ENCODE data around the gene LAMB3. TPM values are rescaled to one million over a fixed set of nuclear protein-coding genes. Genes with fewer than 3 reads are reported as not detected.
A peak's percentile ranks its signal among the peaks of the same experiment; 100 is the strongest.

The LAMB3 gene
- polyA plus RNA-seq, 1 experiment = 4.4 TPM

GRCh38 chr1:209646558-209646957 is 5.7 kb downstream of the LAMB3 start:
- ChIA-PET CTCF (interaction anchor here (0.6 to 2.3 kb wide), 6 partner anchors 10 to 77 kb away, joined by 3 to 6 read pairs (median 4); partner anchors contain the start of gene G0S2), POLR2A (no interaction called here)
- TF ChIP-seq CTCF (IDR thresholded peaks at IDR 0.05; ENCODE audit: insufficient read depth, low read depth, low read length) = peak; percentile 31; the same call in 1 of the 2 replicates
- DNase-seq (ENCODE audit: low read depth) = no peak
- Histone ChIP-seq H3K27me3 (ENCODE audit: control insufficient read depth, insufficient read depth, low read length) (no peaks in the 10 kb centered on the region), H3K4me3 (ENCODE audit: low read depth, low read length) (no peak overlapping the region), H3K36me3 (ENCODE audit: control insufficient read depth, insufficient read depth, low read length) (no peaks in the 10 kb centered on the region)

DNA sequence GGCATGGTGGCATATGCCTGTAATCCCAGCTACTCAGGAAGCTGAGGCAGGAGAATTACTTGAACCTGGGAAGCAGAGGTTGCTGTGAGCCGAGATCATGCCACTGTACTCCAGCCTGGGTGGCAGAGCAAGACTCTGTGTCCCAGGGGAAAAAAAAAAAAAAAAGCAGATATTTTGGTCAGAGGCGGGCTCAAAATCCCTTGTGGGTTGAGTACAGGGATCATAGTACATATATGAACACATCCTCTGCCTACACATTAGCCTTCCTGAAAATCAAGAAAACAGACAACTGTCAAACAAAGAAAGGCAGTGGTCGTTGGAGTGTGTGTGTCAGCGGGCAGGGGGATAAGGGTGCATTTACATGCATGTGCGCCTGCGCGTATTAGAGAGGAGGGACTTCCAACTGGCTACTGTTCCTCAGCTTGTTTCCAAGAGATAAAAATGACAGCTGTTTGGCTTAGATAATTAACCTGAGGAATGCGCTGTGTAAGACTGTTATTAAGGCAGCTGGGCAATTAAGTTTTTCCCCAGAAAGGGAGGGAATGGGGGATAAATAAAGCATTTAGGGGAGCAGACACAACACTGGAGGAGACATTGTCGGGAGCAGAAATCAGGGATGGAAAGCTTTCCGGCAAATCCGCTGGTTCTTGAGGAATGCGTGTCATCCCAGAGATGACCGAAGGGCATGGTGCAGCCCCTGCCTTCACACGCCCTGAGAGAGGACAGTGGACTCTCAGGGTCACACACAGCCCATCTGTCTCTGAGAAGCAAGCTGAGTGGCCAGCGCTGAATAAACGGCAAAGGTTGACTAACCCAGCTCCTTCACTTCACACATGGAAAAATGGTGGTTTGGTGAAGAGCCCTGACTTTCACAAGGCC is 6.4 kb downstream of the LAMB3 start:
- TF ChIP-seq CTCF (IDR thresholded peaks at IDR 0.05; ENCODE audit: insufficient read depth, low read depth, low read length) = no peak
- DNase-seq (ENCODE audit: low read depth) = no peak
- no peaks in the 10 kb centered on the region for H3K27me3 ChIP-seq (ENCODE audit: control insufficient read depth, insufficient read depth, low read length)
- H3K36me3 ChIP-seq (ENCODE audit: control insufficient read depth, insufficient read depth, low read length) = no peaks in the 10 kb centered on the region
- no peak overlapping the region for H3K4me3 ChIP-seq (ENCODE audit: low read depth, low read length)
- ChIA-PET CTCF (interaction anchor here (0.6 to 2.3 kb wide), 6 partner anchors 16 to 77 kb away, joined by 3 to 6 read pairs (median 4); partner anchors contain the start of gene G0S2), POLR2A (no interaction called here)

- DNase-seq (ENCODE audit: low read depth) = no peak
- Histone ChIP-seq H3K36me3 (ENCODE audit: control insufficient read depth, insufficient read depth, low read length) (no peaks in the 10 kb centered on the region), H3K4me3 (ENCODE audit: low read depth, low read length) (no peak overlapping the region), H3K27me3 (ENCODE audit: control insufficient read depth, insufficient read depth, low read length) (no peaks in the 10 kb centered on the region)
- ChIA-PET POLR2A (interaction anchor here (0.7 kb wide), 1 partner anchor 39 kb away, joined by 10 read pairs; no protein-coding TSS in a partner anchor), CTCF (interaction anchor here (1.1 to 3.2 kb wide), 6 partner anchors 16 to 76 kb away, joined by 3 to 13 read pairs (median 5); no protein-coding TSS in a partner anchor)
- no peak for TF ChIP-seq CTCF (IDR thresholded peaks at IDR 0.05; ENCODE audit: insufficient read depth, low read depth, low read length)
These were observed 8.8 kb downstream of the LAMB3 start for GRCh38 chr1:209643285-209644020.

DNA sequence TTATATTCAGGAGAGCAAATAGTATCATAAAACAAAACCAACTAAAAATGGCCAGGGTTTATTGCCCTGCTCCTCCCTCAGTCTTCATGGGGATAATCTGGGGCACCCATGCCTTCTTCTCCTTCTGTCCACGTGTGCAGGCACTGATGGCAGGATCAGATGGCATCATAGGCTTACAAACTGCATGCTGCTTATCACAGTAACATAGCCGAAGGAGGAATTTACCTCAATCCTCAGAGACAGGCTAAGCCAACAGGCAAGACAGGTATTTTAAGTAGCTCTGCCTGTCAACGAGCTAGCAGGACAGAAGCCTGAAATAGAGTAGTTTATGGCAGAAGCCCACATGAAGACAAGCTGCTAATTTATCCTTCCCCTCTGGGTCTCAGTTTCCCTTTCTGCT is 9.4 kb downstream of the LAMB3 start:
- ChIA-PET POLR2A (no interaction called here), CTCF (interaction anchor here (1.1 to 3.2 kb wide), 8 partner anchors 12 to 76 kb away, joined by 3 to 13 read pairs (median 4); no protein-coding TSS in a partner anchor)
- TF ChIP-seq CTCF (IDR thresholded peaks at IDR 0.05; ENCODE audit: insufficient read depth, low read depth, low read length) = no peak
- H3K4me3 ChIP-seq (ENCODE audit: low read depth, low read length) = no peak overlapping the region
- no peak for DNase-seq (ENCODE audit: low read depth)
- no peaks in the 10 kb centered on the region for H3K36me3 ChIP-seq (ENCODE audit: control insufficient read depth, insufficient read depth, low read length)
- no peaks in the 10 kb centered on the region for H3K27me3 ChIP-seq (ENCODE audit: control insufficient read depth, insufficient read depth, low read length)

DNA sequence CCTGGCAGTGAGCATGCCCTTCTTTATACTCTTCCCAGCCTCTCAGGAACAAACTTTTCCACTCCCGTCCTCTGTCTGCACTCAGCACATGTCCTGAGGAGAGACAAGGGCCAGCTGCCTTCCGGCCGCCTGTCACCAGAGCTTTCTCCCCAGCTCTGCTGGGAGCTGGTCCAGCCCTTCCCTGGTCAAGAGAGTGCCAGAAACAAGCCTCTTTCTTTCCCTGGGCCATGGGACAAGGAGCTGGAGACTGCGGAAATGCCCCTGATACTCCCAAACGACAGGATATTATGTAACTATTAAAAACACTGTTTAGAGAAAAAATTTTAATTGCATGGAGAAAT is 10.4 kb downstream of the LAMB3 start:
- Histone ChIP-seq H3K4me3 (ENCODE audit: low read depth, low read length) (no peak overlapping the region), H3K36me3 (ENCODE audit: control insufficient read depth, insufficient read depth, low read length) (no peaks in the 10 kb centered on the region), H3K27me3 (ENCODE audit: control insufficient read depth, insufficient read depth, low read length) (no peaks in the 10 kb centered on the region)
- DNase-seq (ENCODE audit: low read depth) = no peak
- ChIA-PET CTCF (interaction anchor here (0.6 to 3.2 kb wide), 7 partner anchors 11 to 96 kb away, joined by 3 to 13 read pairs (median 3); no protein-coding TSS in a partner anchor), POLR2A (no interaction called here)
- no peak for TF ChIP-seq CTCF (IDR thresholded peaks at IDR 0.05; ENCODE audit: insufficient read depth, low read depth, low read length)

All from BJ (cell line).